GM12864 (cell line): ENCODE results near the gene FSCN2.

Source experiments
- DNase-seq: peaks from one replicate; pipeline ENCODE4 v3.0.0-alpha.2; 2011; ENCODE audit warnings: low read depth
- H3K4me3 ChIP-seq: 2 replicates; pipeline ENCODE4 v1.5.1; 2011; ENCODE audit warnings: mild to moderate bottlenecking, low read depth, low read length, control low read depth
- TF ChIP-seq, protein P1 (sequence below): IDR thresholded peaks from 2 replicates; pipeline ENCODE4 v1.5.1; 2011; ENCODE audit warnings: low read depth, mild to moderate bottlenecking, moderate library complexity, low read length, control low read depth, inconsistent platforms; ENCODE audit errors: missing control alignments

FSCN2 gene

DNA sequence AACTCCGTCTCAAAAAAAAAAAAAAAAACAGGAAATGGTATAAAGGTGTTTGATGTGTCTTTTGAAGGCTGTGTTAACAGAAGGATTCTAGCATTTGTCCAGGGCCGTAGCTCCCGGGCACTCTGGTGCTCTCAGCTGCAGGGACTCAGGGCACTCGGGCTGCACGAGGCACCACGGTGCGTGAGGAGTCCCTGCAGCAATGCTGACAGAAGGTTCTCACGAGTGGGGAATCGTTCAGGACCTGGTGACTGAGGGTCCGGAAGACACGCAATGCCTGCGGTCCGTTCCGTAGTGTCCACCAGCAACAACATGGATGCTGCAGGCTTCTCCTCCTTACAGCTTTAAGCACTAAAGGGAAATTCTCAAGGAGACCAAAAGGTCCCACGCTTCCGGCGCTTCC lies 36.6 kb downstream of the FSCN2 start:
- no peak overlapping the region for H3K4me3 ChIP-seq
- DNase-seq, result no peak
- TF ChIP-seq, protein P1, sequence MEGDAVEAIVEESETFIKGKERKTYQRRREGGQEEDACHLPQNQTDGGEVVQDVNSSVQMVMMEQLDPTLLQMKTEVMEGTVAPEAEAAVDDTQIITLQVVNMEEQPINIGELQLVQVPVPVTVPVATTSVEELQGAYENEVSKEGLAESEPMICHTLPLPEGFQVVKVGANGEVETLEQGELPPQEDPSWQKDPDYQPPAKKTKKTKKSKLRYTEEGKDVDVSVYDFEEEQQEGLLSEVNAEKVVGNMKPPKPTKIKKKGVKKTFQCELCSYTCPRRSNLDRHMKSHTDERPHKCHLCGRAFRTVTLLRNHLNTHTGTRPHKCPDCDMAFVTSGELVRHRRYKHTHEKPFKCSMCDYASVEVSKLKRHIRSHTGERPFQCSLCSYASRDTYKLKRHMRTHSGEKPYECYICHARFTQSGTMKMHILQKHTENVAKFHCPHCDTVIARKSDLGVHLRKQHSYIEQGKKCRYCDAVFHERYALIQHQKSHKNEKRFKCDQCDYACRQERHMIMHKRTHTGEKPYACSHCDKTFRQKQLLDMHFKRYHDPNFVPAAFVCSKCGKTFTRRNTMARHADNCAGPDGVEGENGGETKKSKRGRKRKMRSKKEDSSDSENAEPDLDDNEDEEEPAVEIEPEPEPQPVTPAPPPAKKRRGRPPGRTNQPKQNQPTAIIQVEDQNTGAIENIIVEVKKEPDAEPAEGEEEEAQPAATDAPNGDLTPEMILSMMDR, result no peak

DNA sequence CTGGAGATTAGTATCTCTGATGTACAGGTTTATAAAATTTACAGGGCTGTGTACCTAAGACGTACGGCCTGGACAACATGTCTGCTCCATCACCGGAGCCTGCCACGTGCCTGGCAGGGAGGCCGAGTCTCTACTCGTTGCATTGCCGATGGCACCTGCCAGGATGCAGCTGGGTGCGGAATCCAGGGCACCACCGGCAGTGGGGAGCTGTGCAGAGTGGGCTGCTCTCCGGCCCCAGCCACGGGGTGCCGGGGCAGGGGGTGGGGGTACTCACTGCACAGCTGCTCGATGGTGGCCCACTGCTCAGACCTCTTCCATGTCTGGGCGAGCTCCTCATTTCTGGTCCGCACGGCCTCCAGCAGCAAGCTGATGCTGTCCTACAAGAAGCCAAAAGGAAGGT lies 37.1 kb downstream of the FSCN2 start:
- no peak overlapping the region for H3K4me3 ChIP-seq
- DNase-seq, result no peak
- TF ChIP-seq, protein P1, result no peak

DNA sequence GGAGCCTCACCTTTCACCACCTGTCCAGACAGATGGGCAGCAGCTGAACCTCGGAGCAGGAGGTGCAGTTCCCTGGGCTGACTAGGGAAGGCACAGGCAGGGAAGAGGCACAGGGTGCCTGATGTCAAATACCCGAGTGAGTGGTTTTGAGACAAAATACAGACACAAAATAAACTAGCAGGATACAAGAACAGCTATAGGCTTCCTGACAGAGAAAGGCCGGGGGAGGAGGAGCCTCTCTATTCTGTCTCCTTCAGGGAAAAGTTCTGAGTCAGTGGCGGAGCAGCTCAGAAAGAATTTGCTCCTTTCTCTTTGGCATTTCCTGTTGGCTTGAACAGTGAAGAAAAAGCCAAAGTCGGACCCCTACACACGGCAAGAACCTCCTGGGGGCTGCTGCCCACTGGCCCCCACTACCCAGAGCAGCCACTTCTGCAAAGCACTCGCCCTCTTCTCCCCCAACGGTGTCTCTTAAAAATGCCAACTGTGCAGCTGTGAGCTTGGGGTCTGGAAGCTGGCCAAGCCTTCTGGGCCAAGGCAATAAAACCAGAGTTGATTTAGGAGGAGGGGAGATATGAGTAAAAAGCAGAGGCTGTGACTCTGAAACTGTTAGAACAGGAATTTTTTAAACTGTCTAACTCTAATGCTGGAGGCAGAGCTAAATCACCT lies 38.4 kb downstream of the FSCN2 start:
- H3K4me3 ChIP-seq, result no peak overlapping the region
- DNase-seq, result no peak
- TF ChIP-seq, protein P1, result no peak

DNA sequence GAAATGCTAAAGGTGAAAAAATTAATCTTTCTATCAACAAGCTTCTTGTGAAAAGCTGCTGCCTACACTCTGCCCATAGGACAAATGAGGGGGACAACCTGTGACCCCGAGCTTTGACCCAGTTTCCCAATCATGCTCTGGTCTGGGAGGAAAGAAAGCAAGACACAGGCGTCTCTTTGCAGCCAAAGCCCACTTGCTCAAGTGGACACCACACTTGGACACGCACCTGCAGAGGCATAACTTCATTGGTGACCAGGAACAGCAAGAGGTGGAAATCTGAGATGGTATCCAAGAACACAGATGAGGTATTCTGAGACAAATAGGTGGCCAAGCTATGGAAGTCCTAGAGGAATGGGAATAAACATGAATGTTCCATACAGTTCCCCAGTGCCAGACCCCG lies 39.0 kb downstream of the FSCN2 start:
- DNase-seq, result no peak
- TF ChIP-seq, protein P1, result no peak
- no peak overlapping the region for H3K4me3 ChIP-seq

DNA sequence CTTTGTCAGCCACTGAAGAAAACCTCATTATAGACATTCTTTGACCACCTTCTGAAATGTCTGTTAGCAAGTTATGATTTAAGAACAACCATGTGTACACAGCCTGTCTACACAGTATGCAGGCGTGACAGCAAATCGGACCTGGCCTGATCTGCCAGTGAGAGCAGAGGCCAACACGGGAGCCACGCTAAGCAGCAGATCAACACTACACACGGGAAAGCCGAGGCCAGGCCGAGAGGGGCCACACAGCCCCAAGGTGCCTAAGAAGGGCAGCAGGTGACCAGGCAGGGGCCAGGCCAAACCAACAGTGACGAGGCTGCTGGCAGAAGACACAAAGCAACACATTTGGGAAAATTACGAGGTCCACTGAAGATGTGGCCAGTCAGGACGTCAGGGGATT lies 40.2 kb downstream of the FSCN2 start:
- no peak for DNase-seq
- H3K4me3 ChIP-seq, result no peak overlapping the region
- TF ChIP-seq, protein P1, result no peak

DNA sequence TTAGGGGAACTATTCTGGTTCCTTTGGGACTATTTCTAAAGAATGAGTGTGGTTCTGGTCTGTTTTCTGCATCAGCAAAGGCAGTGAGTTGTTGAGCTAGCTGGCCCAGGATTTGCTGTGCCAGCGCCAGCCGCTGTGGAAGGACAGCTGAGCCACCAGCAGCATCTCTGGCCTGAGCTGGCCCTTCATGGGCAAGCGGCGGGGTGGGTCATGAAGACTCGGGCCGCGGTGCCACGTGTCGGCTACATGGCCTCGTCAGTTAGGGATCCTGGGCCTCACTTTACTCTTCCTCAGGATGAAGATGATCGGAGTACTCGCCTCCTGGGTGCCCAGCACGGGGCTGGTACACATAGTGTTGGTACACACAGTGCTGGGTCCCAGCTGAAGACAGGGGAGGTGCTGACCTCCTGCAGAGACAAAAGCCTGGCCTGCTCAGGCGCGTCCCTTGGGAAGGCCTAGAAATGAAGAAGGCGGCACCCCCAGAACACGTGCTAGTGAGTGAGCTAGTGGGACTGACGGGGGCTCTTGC lies 41.9 kb downstream of the FSCN2 start:
- TF ChIP-seq, protein P1, result no peak
- DNase-seq, result no peak
- no peak overlapping the region for H3K4me3 ChIP-seq

DNA sequence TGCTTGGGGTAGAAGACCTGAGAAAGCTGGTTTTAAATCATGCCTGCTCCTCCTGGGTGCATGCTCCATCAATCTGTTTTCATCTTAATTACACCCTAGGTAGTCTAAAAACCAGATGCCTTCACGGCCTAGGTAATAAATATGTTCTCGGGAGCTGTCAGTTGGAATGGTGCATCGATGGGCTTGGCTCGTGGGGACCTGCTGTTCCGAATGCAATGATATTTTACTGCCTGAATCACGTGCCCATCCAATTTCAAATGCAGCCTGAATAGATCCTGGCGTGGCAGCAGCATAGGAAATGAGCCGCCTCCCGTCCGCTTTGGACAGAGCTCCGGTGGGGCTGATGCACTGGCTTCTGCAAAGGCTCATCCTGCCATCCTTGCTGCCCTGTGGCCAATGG lies 42.8 kb downstream of the FSCN2 start:
- TF ChIP-seq, protein P1, result no peak
- DNase-seq, result no peak
- no peak overlapping the region for H3K4me3 ChIP-seq
